NCI-H187 treated with DMSO at 0.1 percent for 48 hours (cell line): ENCODE measurements around the gene ADGRG7.

Source experiments
- DNase-seq: peaks from one replicate; lab custom pipeline; 2025; lab: John Stamatoyannopoulos, UW

The ADGRG7 gene

GRCh38 chr3:100744671-100745070 is 135.3 kb downstream of the ADGRG7 start:
- no peak for DNase-seq
